Omental fat pad (tissue), 4 donors: ENCODE measurements around the gene LINC01488. TPM values are rescaled to one million over a fixed set of nuclear protein-coding genes. Genes with fewer than 3 reads are reported as not detected.

Experiments
- ATAC-seq: fragments of 150-250 bp; one replicate; pipeline ENCODE4 v1.9.1; 2016; ENCODE audit warnings: mild to moderate bottlenecking, moderate library complexity; ENCODE audit not compliant: low FRiP score
- DNase-seq: peaks from one replicate; pipeline ENCODE4 v3.0.0-alpha.2; 2019; ENCODE audit warnings: low spot score
- CTCF ChIP-seq, 3 donors: fragments of 450-650 bp; IDR thresholded peaks; one replicate each; pipeline ENCODE4 v1.5.1; 2016 to 2017; ENCODE audit warnings: antibody characterized with exemption in 3 of 3, mild to moderate bottlenecking in 3 of 3, moderate library complexity in 2 of 3
- total RNA-seq, 4 donors: library from RNA; depleted of rRNA; stranded (reverse); fragments of >200 nt; gene quantifications; one replicate each; pipeline ENCODE4 v1.1.0, GENCODE V29; 2016

The LINC01488 gene
- total RNA-seq, 4 donors from 2014 or later: not detected

- no peak for TF ChIP-seq CTCF (IDR thresholded peaks at IDR 0.05)
- ATAC-seq: no peak
- no peak for DNase-seq
Measured at GRCh38 chr11:69486773-69487291, 5.4 kb downstream of the LINC01488 start.

- TF ChIP-seq CTCF (IDR thresholded peaks at IDR 0.05): no peak
- ATAC-seq: no peak
- DNase-seq: no peak
Measured at GRCh38 chr11:69487391-69487790, 5.9 kb downstream of the LINC01488 start.

GRCh38 chr11:69487849-69488542 lies 6.5 kb downstream of the LINC01488 start:
- no peak for TF ChIP-seq CTCF (IDR thresholded peaks at IDR 0.05)
- DNase-seq (no peak), ATAC-seq (no peak)

- DNase-seq (no peak), ATAC-seq (no peak)
- TF ChIP-seq CTCF (IDR thresholded peaks at IDR 0.05): no peak
Measured at GRCh38 chr11:69488543-69488940, 7.1 kb downstream of the LINC01488 start.

GRCh38 chr11:69489031-69489745 lies 7.7 kb downstream of the LINC01488 start:
- DNase-seq (no peak), ATAC-seq (no peak)
- no peak for TF ChIP-seq CTCF (IDR thresholded peaks at IDR 0.05)

- no peak for TF ChIP-seq CTCF (IDR thresholded peaks at IDR 0.05)
- DNase-seq (no peak), ATAC-seq (no peak)
Measured at GRCh38 chr11:69489746-69490365, 8.4 kb downstream of the LINC01488 start.
